Prostate gland (tissue), 2 donors: ENCODE measurements around the gene PNRC2.

ENCODE experiments used
- CTCF ChIP-seq, 4 experiments: fragments of 200-600 bp in 2 of 4; fragments of 450-650 bp in 2 of 4; sonication (generic) in 2 of 4; IDR thresholded peaks; 1 replicate in 3 of 4; 2 replicates in 1 of 4; pipeline ENCODE4 v1.5.1; 2016 to 2019; ENCODE audit warnings: antibody characterized with exemption in 4 of 4, mild to moderate bottlenecking in 2 of 4, moderate library complexity in 2 of 4
- POLR2AphosphoS5 ChIP-seq: sonication (generic); formaldehyde crosslinking; IDR thresholded peaks from one replicate; pipeline ENCODE4 v1.6.1; 2017; ENCODE audit warnings: antibody characterized with exemption

- TF ChIP-seq CTCF (IDR thresholded peaks at IDR 0.05), result no peak
- no peak for TF ChIP-seq POLR2AphosphoS5
Observed at GRCh38 chr1:23930270-23930669, 29.4 kb upstream of the PNRC2 start.
